Transverse colon (tissue), 4 donors: ENCODE measurements around the gene MICU2. TPM values are rescaled to one million over a fixed set of nuclear protein-coding genes. Genes with fewer than 3 reads are reported as not detected.

ENCODE experiments used
- DNase-seq: peaks from one replicate; pipeline ENCODE4 v3.0.0-alpha.2; 2019
- H3K27ac ChIP-seq, 4 donors: fragments of 200-600 bp; sonication (generic); 2 replicates each; pipeline ENCODE4 v1.5.1; 2016 to 2018; ENCODE audit warnings: inconsistent platforms in 4 of 4
- H3K27me3 ChIP-seq: fragments of 200-600 bp; sonication (generic); 2 replicates; pipeline ENCODE4 v1.5.1; 2017; ENCODE audit warnings: inconsistent platforms
- H3K36me3 ChIP-seq, 4 donors: fragments of 200-600 bp; sonication (generic); 2 replicates each; pipeline ENCODE4 v1.5.1; 2017 to 2019; ENCODE audit warnings: inconsistent platforms in 4 of 4
- H3K4me1 ChIP-seq, 4 donors: fragments of 200-600 bp; sonication (generic); 2 replicates each; pipeline ENCODE4 v1.5.1; 2017 to 2020; ENCODE audit warnings: inconsistent platforms in 4 of 4
- H3K4me3 ChIP-seq, 4 donors: fragments of 200-600 bp; sonication (generic); 1 replicate in 1 of 4; 2 replicates in 3 of 4; pipeline versions ENCODE4 v1.5.1 to v1.6.1; 2017 to 2019; ENCODE audit warnings: inconsistent platforms in 4 of 4
- H3K9me3 ChIP-seq, 2 donors: fragments of 200-600 bp; sonication (generic); 2 replicates each; pipeline ENCODE4 v1.5.1; 2017 to 2019; ENCODE audit warnings: inconsistent platforms in 2 of 2
- EP300 ChIP-seq: sonication (generic); formaldehyde crosslinking; IDR thresholded peaks from one replicate; pipeline ENCODE4 v1.6.1; 2017; ENCODE audit warnings: antibody characterized with exemption, low read depth
- POLR2A ChIP-seq: fragments of 450-650 bp; IDR thresholded peaks from one replicate; pipeline ENCODE4 v1.6.1; 2016; ENCODE audit warnings: antibody characterized with exemption, mild to moderate bottlenecking, moderate library complexity
- POLR2AphosphoS5 ChIP-seq, 3 donors: sonication (generic); formaldehyde crosslinking; IDR thresholded peaks; one replicate each; pipeline ENCODE4 v1.6.1; 2016; ENCODE audit warnings: antibody characterized with exemption in 3 of 3
- WGBS, 2 donors: methylation state at CpG; one replicate each; pipeline ENCODE4 v1.1.5; 2018; ENCODE audit warnings: low coverage in 1 of 2; 5-methylcytosine and 5-hydroxymethylcytosine counted together
- in situ Hi-C, 4 donors: fragments of 200-750 bp; cut with MboI; loops; one replicate each; pipeline versions ENCODE4 v1.15.0 to v1.15.1; 2017; ENCODE audit warnings: low sequenced_read_pairs in 3 of 4, low pct_ligation_motif_present in 1 of 4, low pct_unique_long_range_greater_than_20kb in 1 of 4
- intact Hi-C: fragments of 100-400 bp; cut with DNase I; formaldehyde crosslinking; loops from one replicate; pipeline ENCODE4 v1.15.1; 2023; ENCODE audit warnings: low total_unique reads
- total RNA-seq, 4 donors: library from RNA; depleted of rRNA; stranded (reverse); fragments of >200 nt; gene quantifications; one replicate each; pipeline ENCODE4 v1.1.0, GENCODE V29; 2016
- TF ChIP-seq, protein P1 (sequence below), 5 experiments: fragments of 200-600 bp in 3 of 5; fragments of 450-650 bp in 2 of 5; sonication (generic) in 3 of 5; IDR thresholded peaks; 1 replicate in 2 of 5; 2 replicates in 3 of 5; pipeline ENCODE4 v1.5.1; 2016 to 2017; ENCODE audit warnings: antibody characterized with exemption in 5 of 5, inconsistent platforms in 3 of 5, mild to moderate bottlenecking in 2 of 5, moderate library complexity in 1 of 5

The MICU2 gene
- total RNA-seq, 4 donors from 2014 or later = 48.8 to 101 (median 90.0) TPM

DNA sequence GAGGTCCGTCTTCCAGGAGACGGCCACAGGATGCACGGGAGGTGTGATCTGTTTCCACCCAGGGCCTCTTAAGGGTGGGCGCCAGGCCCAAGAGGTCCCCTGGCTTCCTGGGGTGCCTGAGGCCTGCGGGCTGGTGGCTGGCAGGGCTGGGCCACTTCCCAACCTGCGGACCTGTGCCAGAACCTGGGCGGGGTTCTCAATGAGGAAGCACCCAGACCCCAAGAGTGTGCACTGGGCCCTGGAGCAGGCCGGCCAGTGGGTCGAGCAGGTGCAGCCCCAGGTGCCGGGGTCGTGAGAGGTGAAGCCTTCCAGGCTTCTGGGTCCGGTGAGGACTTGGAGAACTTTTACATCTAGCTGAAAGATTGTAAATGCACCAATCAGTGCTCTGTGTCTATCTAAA is 6.7 kb upstream of the MICU2 start:
- H3K27me3 ChIP-seq = peaks cover 13% of the 10 kb centered on the region
- intact Hi-C loops = no loop called here
- in situ Hi-C loops = no loop called here
- TF ChIP-seq POLR2A = no peak
- no peak for TF ChIP-seq POLR2AphosphoS5 (IDR thresholded peaks at IDR 0.05)
- TF ChIP-seq, protein P1, sequence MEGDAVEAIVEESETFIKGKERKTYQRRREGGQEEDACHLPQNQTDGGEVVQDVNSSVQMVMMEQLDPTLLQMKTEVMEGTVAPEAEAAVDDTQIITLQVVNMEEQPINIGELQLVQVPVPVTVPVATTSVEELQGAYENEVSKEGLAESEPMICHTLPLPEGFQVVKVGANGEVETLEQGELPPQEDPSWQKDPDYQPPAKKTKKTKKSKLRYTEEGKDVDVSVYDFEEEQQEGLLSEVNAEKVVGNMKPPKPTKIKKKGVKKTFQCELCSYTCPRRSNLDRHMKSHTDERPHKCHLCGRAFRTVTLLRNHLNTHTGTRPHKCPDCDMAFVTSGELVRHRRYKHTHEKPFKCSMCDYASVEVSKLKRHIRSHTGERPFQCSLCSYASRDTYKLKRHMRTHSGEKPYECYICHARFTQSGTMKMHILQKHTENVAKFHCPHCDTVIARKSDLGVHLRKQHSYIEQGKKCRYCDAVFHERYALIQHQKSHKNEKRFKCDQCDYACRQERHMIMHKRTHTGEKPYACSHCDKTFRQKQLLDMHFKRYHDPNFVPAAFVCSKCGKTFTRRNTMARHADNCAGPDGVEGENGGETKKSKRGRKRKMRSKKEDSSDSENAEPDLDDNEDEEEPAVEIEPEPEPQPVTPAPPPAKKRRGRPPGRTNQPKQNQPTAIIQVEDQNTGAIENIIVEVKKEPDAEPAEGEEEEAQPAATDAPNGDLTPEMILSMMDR (IDR thresholded peaks at IDR 0.05) = no peak
- TF ChIP-seq EP300 = no peak
- H3K4me3 ChIP-seq = no peak overlapping the region
- no peaks in the 10 kb centered on the region for H3K4me1 ChIP-seq
- no peak for DNase-seq
- H3K9me3 ChIP-seq = no peaks in the 10 kb centered on the region
- 83 to 92% methylated on average over 2 to 8 of the region's 12 CpGs for WGBS, 2 donors
- H3K27ac ChIP-seq = no peak overlapping the region
- H3K36me3 ChIP-seq = no peaks in the 10 kb centered on the region

DNA sequence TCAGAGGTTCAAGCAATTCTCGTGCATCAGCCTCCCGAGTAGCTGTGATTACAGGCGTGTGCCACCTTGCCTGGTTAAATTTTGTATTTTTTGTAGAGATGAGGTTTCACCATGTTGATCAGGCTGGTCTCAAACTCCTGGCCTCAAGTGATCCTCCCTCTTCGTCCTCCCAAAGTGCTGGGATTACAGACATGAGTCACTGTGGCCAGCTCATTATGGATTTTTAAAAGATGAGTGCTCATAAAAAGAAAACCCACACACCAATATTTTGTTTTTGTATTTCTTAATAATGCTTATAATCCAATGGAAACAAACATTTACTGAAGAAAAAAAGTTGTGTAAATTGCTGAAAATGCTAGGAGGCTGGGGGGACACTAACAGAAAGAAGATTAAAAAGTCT is 5.0 kb upstream of the MICU2 start:
- H3K9me3 ChIP-seq = no peaks in the 10 kb centered on the region
- H3K27me3 ChIP-seq = peaks cover 13% of the 10 kb centered on the region
- in situ Hi-C loops = no loop called here
- WGBS, 2 donors = 85 to 94% methylated on average over 4 of the region's 4 CpGs
- TF ChIP-seq, protein P1 (IDR thresholded peaks at IDR 0.05) = no peak
- TF ChIP-seq POLR2A (no peak), POLR2AphosphoS5 (IDR thresholded peaks at IDR 0.05) (no peak), EP300 (no peak)
- no peak overlapping the region for H3K27ac ChIP-seq
- no peak for DNase-seq
- intact Hi-C loops = no loop called here
- H3K36me3 ChIP-seq = no peaks in the 10 kb centered on the region
- peaks cover 0 to 6% (median 0%) of the 10 kb centered on the region in 4 donors for H3K4me1 ChIP-seq
- H3K4me3 ChIP-seq = no peak overlapping the region

DNA sequence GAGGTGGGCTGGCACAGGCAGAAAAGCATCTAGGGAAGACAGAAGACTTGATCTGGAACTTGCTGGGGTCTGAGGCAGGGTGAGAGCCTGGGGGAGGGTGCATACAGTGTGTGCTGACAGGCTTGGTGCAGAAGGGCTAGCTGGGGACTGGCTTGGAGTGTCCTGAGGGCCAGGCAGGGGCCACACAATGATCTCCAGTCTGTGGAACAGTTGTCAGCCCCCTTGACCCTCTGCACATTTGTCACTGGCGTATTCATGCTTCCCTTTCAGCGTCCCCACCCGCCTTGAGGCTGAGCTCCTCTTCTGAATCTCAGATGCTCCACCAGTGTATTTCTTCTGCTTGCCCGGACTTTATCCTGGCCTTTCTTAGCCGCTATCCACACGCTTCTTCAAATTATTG is 2.8 kb upstream of the MICU2 start:
- H3K4me3 ChIP-seq = no peak overlapping the region
- H3K4me1 ChIP-seq = peaks cover 0 to 15% (median 6%) of the 10 kb centered on the region in 4 donors
- TF ChIP-seq POLR2A (no peak), EP300 (no peak), POLR2AphosphoS5 (IDR thresholded peaks at IDR 0.05) (no peak)
- TF ChIP-seq, protein P1 (IDR thresholded peaks at IDR 0.05) = no peak
- H3K36me3 ChIP-seq = no peaks in the 10 kb centered on the region
- no peak for DNase-seq
- peaks cover 13% of the 10 kb centered on the region for H3K27me3 ChIP-seq
- no peak overlapping the region for H3K27ac ChIP-seq
- intact Hi-C loops (no loop called here), in situ Hi-C loops (no loop called here)
- whole genome bisulfite sequencing, 2 donors = 76 to 81% methylated on average over 6 of the region's 6 CpGs
- H3K9me3 ChIP-seq = no peaks in the 10 kb centered on the region

DNA sequence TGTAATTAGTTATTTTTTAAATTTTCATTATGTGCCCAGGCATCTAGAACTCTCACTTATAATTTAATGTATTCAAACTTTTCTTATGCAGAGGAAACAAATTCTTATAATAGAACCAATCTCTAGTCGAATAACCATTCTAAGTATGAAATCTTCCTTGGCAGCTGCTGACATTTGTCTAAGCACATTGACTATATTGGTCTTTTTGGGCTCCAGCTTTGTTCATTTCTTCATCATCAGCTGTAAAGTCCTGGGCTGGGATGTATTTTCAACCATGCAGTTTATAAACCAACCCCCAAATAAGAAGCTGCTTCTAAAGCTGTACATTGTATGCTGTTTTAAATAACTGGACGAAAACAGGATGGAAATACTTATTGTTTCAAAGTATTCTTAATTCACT is 2.3 kb upstream of the MICU2 start:
- Histone ChIP-seq H3K36me3 (no peaks in the 10 kb centered on the region), H3K4me1 (peaks cover 0 to 15% (median 6%) of the 10 kb centered on the region in 4 donors), H3K27me3 (peaks cover 13% of the 10 kb centered on the region), H3K27ac (no peak overlapping the region), H3K9me3 (no peaks in the 10 kb centered on the region), H3K4me3 (no peak overlapping the region)
- intact Hi-C loops = no loop called here
- TF ChIP-seq EP300 (no peak), POLR2A (no peak), POLR2AphosphoS5 (IDR thresholded peaks at IDR 0.05) (no peak)
- TF ChIP-seq, protein P1 (IDR thresholded peaks at IDR 0.05) = no peak
- 75 to 77% methylated on average over 2 of the region's 2 CpGs for WGBS, 2 donors
- DNase-seq = no peak
- in situ Hi-C loops = no loop called here
